ENCODE data around the gene NPAS3. TPM values are rescaled to one million over a fixed set of nuclear protein-coding genes. Genes with fewer than 3 reads are reported as not detected.

The NPAS3 gene
- total RNA-seq, 1 experiment from 2014 or later = 15.6 TPM

DNA sequence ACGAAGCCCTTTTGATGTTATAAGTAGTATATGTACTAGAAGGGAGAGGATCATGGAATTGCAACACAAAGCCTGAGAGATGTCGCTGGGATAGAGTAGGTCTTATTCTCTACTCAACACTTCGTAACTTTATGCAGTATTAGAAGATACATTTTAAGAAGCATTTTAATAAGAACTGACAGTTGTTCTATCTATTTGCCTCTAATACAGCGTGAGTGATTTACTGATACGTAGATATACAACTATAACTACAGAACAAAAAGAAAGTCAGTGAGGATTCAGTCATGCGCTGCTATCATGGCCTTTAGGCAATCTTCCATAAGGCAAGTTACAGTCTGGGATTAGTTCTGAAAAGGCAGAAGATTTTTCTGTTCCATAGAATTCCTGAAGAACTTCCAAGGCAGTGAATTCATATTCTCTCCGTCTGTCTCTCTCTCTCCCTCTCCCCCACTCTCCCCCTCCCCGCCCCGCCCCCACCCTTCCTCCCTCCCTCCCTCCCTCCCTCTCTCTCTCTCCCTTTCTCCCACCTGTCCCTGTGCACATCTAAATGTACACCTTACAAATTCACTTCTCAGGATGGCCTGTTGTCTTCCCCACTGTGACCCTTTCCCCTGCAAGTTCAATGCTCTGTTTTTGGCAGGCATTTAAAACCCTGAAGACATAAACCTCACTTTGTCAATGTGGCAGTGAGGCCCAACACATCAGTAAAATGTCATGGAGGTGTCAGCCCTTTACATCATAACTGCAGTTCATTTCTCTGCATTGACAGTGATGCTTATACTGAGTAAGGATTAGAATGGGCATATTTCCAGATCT is 541.6 kb downstream of the NPAS3 start:
- Histone ChIP-seq H3K9me3 (ENCODE audit: low read depth, low read length, poor library complexity, severe bottlenecking) (no peaks in the 10 kb centered on the region), H3K27ac (ENCODE audit: low read depth, low read length, poor library complexity, severe bottlenecking) (no peak overlapping the region), H3K4me3 (ENCODE audit: low read depth, low read length, poor library complexity, severe bottlenecking) (no peak overlapping the region), H3K27me3 (replicated peaks; ENCODE audit: insufficient read depth, low read depth, low read length, poor library complexity) (no peaks in the 10 kb centered on the region), H3K4me1 (ENCODE audit: insufficient read depth, low read length, poor library complexity, severe bottlenecking) (peaks cover 59% of the 10 kb centered on the region), H3K36me3 (ENCODE audit: insufficient read depth, low read length, poor library complexity, severe bottlenecking) (no peaks in the 10 kb centered on the region)
- POLR2A ChIA-PET (ENCODE audit: low non-redundant PET) = no interaction called here
- no peak for DNase-seq (ENCODE audit: low spot score)
- intact Hi-C loops (cut with micrococcal nuclease; ENCODE audit: unreplicated experiment) = no loop called here
- no TSS peak for BruUV-seq (replicated peaks)
- CTCF ChIA-PET = no interaction called here
- TF ChIP-seq, protein P1, sequence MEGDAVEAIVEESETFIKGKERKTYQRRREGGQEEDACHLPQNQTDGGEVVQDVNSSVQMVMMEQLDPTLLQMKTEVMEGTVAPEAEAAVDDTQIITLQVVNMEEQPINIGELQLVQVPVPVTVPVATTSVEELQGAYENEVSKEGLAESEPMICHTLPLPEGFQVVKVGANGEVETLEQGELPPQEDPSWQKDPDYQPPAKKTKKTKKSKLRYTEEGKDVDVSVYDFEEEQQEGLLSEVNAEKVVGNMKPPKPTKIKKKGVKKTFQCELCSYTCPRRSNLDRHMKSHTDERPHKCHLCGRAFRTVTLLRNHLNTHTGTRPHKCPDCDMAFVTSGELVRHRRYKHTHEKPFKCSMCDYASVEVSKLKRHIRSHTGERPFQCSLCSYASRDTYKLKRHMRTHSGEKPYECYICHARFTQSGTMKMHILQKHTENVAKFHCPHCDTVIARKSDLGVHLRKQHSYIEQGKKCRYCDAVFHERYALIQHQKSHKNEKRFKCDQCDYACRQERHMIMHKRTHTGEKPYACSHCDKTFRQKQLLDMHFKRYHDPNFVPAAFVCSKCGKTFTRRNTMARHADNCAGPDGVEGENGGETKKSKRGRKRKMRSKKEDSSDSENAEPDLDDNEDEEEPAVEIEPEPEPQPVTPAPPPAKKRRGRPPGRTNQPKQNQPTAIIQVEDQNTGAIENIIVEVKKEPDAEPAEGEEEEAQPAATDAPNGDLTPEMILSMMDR (conservative IDR thresholded peaks at IDR 0.05; ENCODE audit: low read depth, low read length) = no peak
- TF ChIP-seq EZH2 (IDR thresholded peaks at IDR 0.05; ENCODE audit: borderline replicate concordance, low read depth, low read length, poor library complexity, severe bottlenecking) = no peak

DNA sequence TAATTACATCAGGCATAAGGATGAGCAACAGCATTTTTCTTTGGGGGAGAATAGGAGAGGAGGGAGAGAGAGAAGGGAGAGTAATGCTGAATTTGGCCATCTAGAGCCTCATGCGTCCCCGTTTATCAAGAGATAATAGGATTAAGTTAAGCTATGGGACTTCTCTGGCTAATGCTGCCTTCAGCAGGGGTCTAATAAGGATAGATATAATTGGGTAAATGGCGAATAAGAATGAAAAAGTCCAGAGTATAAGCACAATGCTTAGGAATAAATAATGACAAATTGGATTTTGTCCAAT is 542.2 kb downstream of the NPAS3 start:
- H3K36me3 ChIP-seq (ENCODE audit: insufficient read depth, low read length, poor library complexity, severe bottlenecking) = no peaks in the 10 kb centered on the region
- H3K27me3 ChIP-seq (replicated peaks; ENCODE audit: insufficient read depth, low read depth, low read length, poor library complexity) = no peaks in the 10 kb centered on the region
- no peak for TF ChIP-seq EZH2 (IDR thresholded peaks at IDR 0.05; ENCODE audit: borderline replicate concordance, low read depth, low read length, poor library complexity, severe bottlenecking)
- TF ChIP-seq, protein P1 (conservative IDR thresholded peaks at IDR 0.05; ENCODE audit: low read depth, low read length) = no peak
- H3K4me1 ChIP-seq (ENCODE audit: insufficient read depth, low read length, poor library complexity, severe bottlenecking) = peaks cover 53% of the 10 kb centered on the region
- peak; percentile 86 for DNase-seq (ENCODE audit: low spot score)
- H3K27ac ChIP-seq (ENCODE audit: low read depth, low read length, poor library complexity, severe bottlenecking) = no peak overlapping the region
- CTCF ChIA-PET = no interaction called here
- no TSS peak for BruUV-seq (replicated peaks)
- H3K9me3 ChIP-seq (ENCODE audit: low read depth, low read length, poor library complexity, severe bottlenecking) = no peaks in the 10 kb centered on the region
- POLR2A ChIA-PET (ENCODE audit: low non-redundant PET) = no interaction called here
- no peak overlapping the region for H3K4me3 ChIP-seq (ENCODE audit: low read depth, low read length, poor library complexity, severe bottlenecking)
- intact Hi-C loops (cut with micrococcal nuclease; ENCODE audit: unreplicated experiment) = no loop called here

DNA sequence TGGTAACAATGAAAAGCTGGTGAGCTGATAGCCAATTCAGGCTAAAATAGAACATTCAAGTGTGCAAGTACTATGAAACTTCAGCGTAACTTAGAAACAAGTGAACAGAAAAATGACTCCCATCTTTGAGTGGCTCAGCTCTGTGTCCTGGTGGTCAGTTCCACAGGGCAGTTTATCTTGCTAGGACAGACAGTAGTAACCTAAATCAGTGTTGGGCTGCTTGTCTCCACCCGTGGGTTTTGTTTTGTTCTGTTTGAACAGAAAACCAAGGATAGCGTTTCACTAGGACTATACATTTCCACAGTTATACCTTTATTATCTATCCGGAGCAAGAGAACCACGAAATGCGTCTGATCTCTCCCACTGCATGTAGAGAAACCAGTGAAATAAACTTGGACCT is 544.4 kb downstream of the NPAS3 start:
- ChIA-PET POLR2A (ENCODE audit: low non-redundant PET) (no interaction called here), CTCF (no interaction called here)
- H3K4me3 ChIP-seq (ENCODE audit: low read depth, low read length, poor library complexity, severe bottlenecking) = no peak overlapping the region
- no peak overlapping the region for H3K27ac ChIP-seq (ENCODE audit: low read depth, low read length, poor library complexity, severe bottlenecking)
- no peaks in the 10 kb centered on the region for H3K9me3 ChIP-seq (ENCODE audit: low read depth, low read length, poor library complexity, severe bottlenecking)
- peaks cover 35% of the 10 kb centered on the region for H3K4me1 ChIP-seq (ENCODE audit: insufficient read depth, low read length, poor library complexity, severe bottlenecking)
- H3K27me3 ChIP-seq (replicated peaks; ENCODE audit: insufficient read depth, low read depth, low read length, poor library complexity) = no peaks in the 10 kb centered on the region
- TF ChIP-seq EZH2 (IDR thresholded peaks at IDR 0.05; ENCODE audit: borderline replicate concordance, low read depth, low read length, poor library complexity, severe bottlenecking) = no peak
- TF ChIP-seq, protein P1 (conservative IDR thresholded peaks at IDR 0.05; ENCODE audit: low read depth, low read length) = no peak
- BruUV-seq (replicated peaks) = no TSS peak
- no peaks in the 10 kb centered on the region for H3K36me3 ChIP-seq (ENCODE audit: insufficient read depth, low read length, poor library complexity, severe bottlenecking)
- no peak for DNase-seq (ENCODE audit: low spot score)
- intact Hi-C loops (cut with micrococcal nuclease; ENCODE audit: unreplicated experiment) = no loop called here
